ENCODE results near the gene LUZP2. TPM values are rescaled to one million over a fixed set of nuclear protein-coding genes. Genes with fewer than 3 reads are reported as not detected.

Gene LUZP2
- total and polyA plus RNA-seq, 2 of the 8 experiments (the other 6 are each of a cell fraction or from before 2014, with no cell fraction given), result 0.79 to 1.5 TPM

GRCh38 chr11:24589064-24589463 lies 92.2 kb downstream of the LUZP2 start:
- Histone ChIP-seq H2AK5ac (ENCODE audit: low read depth, low read length) (no peak overlapping the region), H3K79me2 (ENCODE audit: control insufficient read depth in 1 of 2, insufficient read depth in 2 of 2, low read length in 2 of 2) (no peaks in the 10 kb centered on the region), H3K9ac (replicated peaks in 1 of 4; ENCODE audit: extremely low read depth in 1 of 4, low read depth in 3 of 4, low read length in 3 of 4) (no peak overlapping the region), H3K14ac (ENCODE audit: insufficient read length) (no peak overlapping the region), H3K18ac (ENCODE audit: extremely low read depth, low read length) (no peak overlapping the region), H3K23me2 (ENCODE audit: low read depth, low read length) (no peaks in the 10 kb centered on the region), H2BK12ac (ENCODE audit: low read depth, low read length) (no peak overlapping the region), H3K56ac (replicated peaks; ENCODE audit: insufficient read length, low read depth, low read length) (no peak overlapping the region), H2AFZ (ENCODE audit: low read length) (no peak overlapping the region), H3K4me3 (ENCODE audit: extremely low read depth in 1 of 4, insufficient read depth in 2 of 4, low read depth in 3 of 4, low read length in 4 of 4) (no peak overlapping the region), H3K9me3 (ENCODE audit: insufficient read depth in 2 of 2, low read depth in 1 of 2, low read length in 1 of 2) (no peaks in the 10 kb centered on the region), H4K91ac (replicated peaks; ENCODE audit: insufficient read length, low read length) (no peak overlapping the region), H3K4me1 (replicated peaks in 1 of 4; ENCODE audit: control insufficient read depth in 3 of 4, insufficient read depth in 4 of 4, low read length in 3 of 4) (no peaks in the 10 kb centered on the region), H3K23ac (ENCODE audit: insufficient read length) (no peak overlapping the region), H3K36me3 (ENCODE audit: control insufficient read depth in 2 of 4, insufficient read depth in 4 of 4, low read length in 3 of 4) (no peaks in the 10 kb centered on the region), H3K4ac (replicated peaks; ENCODE audit: insufficient read length, low read depth, low read length) (no peak overlapping the region), H4K20me1 (replicated peaks in 1 of 2; ENCODE audit: control insufficient read depth in 1 of 2, insufficient read depth in 2 of 2, low read length in 2 of 2) (no peaks in the 10 kb centered on the region), H2BK5ac (ENCODE audit: low read depth, low read length) (no peak overlapping the region), H4K5ac (ENCODE audit: insufficient read length, low read depth, low read length) (no peak overlapping the region), H2BK20ac (ENCODE audit: low read length) (no peak overlapping the region), H2BK15ac (ENCODE audit: low read length) (no peak overlapping the region), H3K27me3 (replicated peaks in 1 of 4; ENCODE audit: control insufficient read depth in 3 of 4, extremely low read depth in 1 of 4, insufficient read depth in 3 of 4, low read length in 3 of 4) (no peaks in the 10 kb centered on the region), H4K8ac (ENCODE audit: extremely low read depth, insufficient read depth, low read length) (no peak overlapping the region), H2BK120ac (replicated peaks; ENCODE audit: low read depth, low read length) (no peak overlapping the region), H3K79me1 (ENCODE audit: low read depth, low read length) (no peaks in the 10 kb centered on the region), H3K27ac (ENCODE audit: low read depth, low read length) (no peak overlapping the region), H3K4me2 (ENCODE audit: insufficient read depth in 1 of 2, low read depth in 2 of 2, low read length in 2 of 2) (no peak overlapping the region)
- no peak for FAIRE-seq
- CTCF ChIA-PET (ENCODE audit: partially characterized antibody), result no interaction called here
- TF ChIP-seq TCF12 (IDR thresholded peaks at IDR 0.05; ENCODE audit: low read depth, low read length) (no peak), CREB1 (IDR thresholded peaks at IDR 0.05) (no peak), KDM5A (IDR thresholded peaks at IDR 0.05; ENCODE audit: low read length) (no peak), E2F6 (IDR thresholded peaks at IDR 0.05) (no peak), EZH2 (IDR thresholded peaks at IDR 0.05; ENCODE audit: low read depth, low read length, severe bottlenecking) (no peak), SAP30 (IDR thresholded peaks at IDR 0.05; ENCODE audit: insufficient read depth, insufficient replicate concordance, low read length) (no peak), CEBPB (IDR thresholded peaks at IDR 0.05; ENCODE audit: low read depth, low read length) (no peak), CTBP2 (IDR thresholded peaks at IDR 0.05; ENCODE audit: borderline replicate concordance, insufficient read depth, insufficient read length, low read length) (no peak), BACH1 (IDR thresholded peaks at IDR 0.05; ENCODE audit: low read length) (no peak), ASH2L (IDR thresholded peaks at IDR 0.05; ENCODE audit: low read length) (no peak)
- WGBS, 2 experiments (ENCODE audit: extremely low coverage in 1 of 2, insufficient coverage in 1 of 2, insufficient read length in 1 of 2, insufficient replicate concordance in 2 of 2, low coverage in 1 of 2, low lambda C conversion rate in 2 of 2, missing lambda C conversion rate in 1 of 2), result 94% methylated on average over 1 of the region's 1 CpG; no CpG with 5 or more reads in 1 of the 2 experiments
- POLR2A ChIA-PET (ENCODE audit: partially characterized antibody), result no interaction called here
- DNase-seq (ENCODE audit: low read depth in 1 of 2, low spot score in 2 of 2), result no peak

Measured in H1 (cell line).